NCI-H748 treated with DMSO at 0.1 percent for 48 hours (cell line): Measurements from ENCODE around the gene FAM13A.

Experiments
- DNase-seq: peaks from one replicate; lab custom pipeline; 2025; lab: John Stamatoyannopoulos, UW

Gene FAM13A

DNA sequence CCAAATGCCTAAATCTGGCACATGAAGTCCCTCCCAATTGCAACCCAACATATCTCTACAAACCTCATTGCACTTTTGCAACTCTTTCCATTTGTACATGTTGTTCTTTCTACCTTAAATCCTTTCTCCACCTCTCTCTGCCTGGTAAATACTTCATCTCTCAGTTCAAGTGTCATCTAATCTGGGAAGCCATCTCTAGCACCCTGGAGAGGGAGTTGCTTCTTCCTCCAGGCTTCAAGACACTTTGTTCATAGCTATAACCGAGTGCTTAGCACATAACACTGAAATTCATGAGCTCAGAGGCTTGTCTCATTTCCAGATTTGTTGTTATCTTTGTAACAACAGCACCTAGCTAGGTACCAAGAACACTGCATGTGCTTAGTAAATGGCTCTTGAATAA lies 244.6 kb downstream of the FAM13A start:
- no peak for DNase-seq

DNA sequence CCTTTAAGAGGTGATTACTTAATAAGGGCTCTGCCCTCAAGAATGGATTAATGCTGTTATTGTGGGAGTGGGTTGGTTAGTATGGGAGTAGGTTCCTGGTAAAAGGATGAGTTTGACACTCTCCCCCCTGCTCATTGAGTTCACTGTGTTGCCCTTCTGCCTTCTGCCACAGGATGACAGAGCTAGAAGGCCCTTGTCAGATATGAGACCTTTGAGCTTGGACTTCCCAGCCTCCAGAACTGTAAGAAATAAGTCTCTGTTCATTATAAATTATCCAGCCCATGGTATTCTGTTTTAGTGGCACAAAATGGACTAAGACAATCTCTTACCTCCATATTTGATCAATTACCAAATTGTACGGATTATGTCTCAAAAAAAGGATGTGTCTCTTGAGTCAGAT lies 245.1 kb downstream of the FAM13A start:
- no peak for DNase-seq

DNA sequence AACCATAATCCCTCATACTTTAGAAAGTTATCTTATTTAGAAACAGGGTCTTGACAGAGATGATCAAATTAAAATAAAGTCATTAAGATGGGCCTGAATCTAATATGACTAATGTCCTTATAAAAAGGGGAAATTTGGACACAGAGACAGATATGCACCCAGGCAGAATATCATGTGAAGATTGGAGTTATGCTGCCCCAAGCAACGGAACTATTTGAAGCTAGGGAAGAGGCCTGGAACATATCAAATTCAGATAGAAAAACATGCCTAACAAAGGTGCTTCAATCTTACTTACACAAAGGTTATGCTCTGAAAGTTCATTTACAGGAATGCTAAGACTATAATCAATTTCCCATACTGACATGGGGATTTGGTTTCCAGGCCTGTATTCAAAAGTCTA lies 246.7 kb downstream of the FAM13A start:
- no peak for DNase-seq

DNA sequence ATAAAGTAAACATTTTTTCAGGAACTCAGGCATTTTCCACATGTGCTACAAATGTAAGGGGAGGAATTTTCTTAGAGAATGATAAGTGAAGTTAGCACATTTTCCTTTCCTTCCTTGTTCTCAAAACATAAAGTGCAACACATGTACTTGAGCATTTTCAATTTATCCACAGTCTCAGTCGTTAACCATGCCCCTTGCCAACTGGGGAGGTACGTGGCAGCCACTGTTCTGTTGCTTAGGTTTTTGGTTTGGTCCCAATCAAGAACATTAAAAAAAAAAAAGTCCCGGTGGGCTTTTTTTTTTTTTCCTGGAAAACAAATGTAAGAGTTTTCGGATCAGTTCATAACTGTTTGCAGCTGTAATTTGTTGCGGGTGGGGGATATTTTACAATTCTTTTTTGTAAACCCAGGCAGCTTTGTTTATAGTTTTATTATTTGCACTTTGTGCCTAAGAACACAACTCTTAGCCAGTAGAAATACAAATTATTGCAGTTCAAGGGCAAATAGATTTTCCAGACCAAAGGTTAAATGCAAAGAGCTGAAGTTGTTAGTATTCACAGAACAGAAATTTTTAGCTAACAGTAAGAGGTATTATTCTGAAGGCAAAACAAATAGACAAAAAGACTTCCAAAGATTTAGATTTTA lies 247.3 kb downstream of the FAM13A start:
- DNase-seq = no peak

DNA sequence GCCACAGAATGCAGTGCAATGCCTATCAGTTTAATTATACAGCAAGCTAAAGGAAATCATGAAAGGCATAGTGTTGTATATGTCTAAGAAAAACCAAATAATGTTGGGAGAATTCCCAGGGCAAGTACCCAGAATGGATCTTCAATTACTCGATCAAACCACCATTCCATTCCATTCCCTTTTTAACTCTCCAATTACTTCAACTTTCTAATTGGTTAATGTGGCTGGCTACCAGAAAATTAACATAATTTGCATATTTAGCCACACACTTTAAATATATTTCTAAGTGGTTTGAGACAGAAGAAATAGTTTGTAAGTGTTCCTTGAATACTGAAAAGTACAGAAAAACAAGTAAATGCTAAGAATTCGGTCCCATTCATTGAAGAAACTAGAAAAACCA lies 247.9 kb downstream of the FAM13A start:
- no peak for DNase-seq

DNA sequence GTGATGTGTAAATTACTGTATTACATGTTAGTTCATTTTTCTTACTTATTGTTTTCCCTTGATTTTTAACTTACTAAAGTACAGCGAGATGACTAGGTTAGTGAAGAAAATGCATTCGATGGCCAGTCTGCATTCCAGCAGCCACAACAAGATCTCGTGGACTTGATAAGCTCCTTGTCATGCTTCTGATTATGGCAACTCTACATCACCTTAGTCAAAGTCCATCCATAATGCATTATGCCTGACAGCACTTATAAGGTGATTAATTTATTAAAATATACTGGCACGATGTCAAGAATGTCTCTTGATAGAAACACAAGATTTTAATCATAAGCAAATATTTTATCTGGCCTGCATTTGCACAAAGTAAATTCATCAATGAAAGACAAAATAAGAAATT lies 249.5 kb downstream of the FAM13A start:
- DNase-seq = no peak

DNA sequence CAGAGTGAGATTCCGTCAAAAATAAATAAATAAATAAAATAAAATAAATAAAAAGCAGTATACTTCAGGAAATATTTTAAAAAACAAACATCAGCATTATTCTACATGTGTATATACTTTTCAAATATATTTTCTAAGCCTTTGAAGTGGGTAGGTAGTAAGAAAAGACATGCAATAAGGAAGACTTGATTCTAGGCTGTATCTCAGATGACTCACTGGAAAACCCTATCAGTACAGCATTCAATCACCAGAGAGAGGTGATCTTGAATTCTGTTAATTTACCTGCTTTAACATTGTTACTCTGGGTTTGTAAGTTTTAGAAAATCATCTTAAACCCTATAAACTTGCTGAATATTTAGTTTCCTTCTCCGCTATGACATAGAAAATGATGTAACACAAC lies 252.8 kb downstream of the FAM13A start:
- no peak for DNase-seq

DNA sequence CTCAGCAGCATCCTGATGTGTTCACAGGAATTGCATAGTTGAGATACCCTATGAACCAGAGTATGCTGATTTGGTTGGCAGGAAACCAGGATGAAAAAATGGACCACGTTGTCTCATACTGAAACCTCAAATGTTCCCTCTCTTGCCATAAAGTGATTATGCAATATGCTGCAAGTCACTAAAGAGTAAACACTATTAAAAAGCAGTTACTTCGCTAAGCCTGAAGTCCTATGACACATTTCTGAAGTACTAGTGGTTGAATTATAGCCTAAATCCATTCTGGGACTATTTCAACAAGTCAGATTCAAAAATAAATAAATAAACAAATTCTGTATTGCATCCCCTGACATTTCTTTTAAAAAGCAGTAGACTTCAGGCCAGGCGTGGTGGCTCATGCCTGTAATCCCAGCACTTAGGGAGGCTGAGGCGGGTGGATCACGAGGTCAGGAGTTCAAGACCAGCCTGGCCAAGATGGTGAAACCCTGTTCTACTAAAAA lies 253.3 kb downstream of the FAM13A start:
- DNase-seq = no peak

DNA sequence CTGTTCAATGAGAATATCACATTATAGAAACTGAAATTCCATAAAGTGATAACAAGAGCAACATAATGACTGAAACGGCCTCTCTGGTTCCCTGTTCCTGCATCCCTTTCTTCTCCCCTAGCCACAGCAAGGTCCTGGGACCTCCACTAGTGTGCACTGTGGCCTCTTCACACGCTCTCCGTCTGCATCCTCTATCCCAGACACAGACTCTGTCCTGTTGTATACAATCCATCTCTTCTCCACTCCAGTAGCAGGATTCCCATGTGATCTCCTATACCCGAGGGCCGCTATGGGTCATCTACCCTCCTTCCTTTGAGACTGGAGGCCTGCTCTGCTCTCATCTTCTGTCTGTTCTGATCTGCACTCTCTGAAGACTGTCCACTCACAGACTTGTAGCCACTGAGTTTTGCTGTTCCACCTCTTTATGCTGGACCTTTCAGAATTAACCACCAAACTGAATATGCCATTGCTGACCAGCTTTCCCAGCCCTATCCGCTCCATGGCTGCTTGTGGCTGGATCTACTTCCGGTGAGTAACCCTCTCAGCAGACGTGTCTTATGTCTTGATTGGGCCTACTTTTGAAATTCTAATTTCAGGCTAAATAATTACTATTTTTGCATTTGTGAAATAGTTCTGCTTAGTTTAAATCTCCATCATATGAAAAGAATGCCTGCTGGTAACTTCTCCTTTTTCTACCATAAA lies 254.2 kb downstream of the FAM13A start:
- DNase-seq = no peak

DNA sequence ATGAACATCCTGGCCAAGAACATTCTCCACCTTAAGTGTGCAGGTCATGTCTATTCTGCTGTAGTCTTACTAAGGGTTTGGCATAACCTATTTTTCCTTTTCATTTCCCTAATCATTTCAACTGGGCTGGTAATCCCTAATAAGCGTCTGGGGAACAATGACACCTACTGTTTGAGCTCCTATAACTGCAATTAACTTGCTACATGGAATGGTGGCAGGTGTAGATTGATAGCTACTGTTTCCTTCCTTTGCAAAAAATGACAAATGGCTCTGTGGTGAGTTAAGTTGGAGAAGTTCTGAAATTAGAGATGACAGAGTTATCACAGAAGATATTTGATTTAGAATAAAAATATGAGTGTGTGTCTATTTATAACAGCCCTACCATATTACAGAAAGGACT lies 254.8 kb downstream of the FAM13A start:
- DNase-seq = no peak

DNA sequence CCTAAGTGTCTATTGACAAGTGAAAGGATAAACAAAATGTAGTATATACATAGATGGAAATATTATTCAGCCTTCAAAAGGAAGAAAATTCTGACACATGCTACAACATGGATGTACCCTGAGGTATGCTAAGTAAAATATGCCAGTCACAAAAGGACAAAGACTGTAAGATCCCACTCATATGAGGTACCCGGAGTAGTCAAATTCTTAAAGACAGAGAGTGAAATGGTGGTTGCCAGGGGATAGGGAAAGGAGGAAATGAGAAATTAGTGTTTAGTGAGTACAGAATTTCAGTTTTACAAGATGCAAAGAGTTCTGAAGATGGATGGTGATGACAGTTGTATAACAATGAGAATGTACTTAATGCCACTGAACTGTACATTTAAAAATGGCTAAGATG lies 257.1 kb downstream of the FAM13A start:
- DNase-seq = no peak

DNA sequence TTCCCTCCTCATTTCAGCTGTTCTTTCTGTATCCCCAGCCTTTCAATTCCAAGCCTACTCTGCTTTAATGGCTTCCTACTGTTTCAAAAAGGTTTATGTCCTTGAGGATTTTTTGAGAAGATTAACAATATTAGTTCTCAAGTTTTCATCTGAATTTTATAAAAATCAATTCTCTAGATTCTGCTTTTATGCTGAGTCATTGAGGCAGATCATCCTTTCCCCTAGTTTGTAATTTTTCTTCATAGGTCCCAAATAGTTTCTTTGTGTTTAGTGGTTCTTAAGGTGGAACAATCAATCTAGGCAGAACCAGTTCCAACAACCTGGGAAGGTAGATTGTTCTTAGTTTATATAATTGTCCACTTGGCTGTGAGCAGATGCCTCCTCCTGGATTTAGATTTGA lies 259.3 kb downstream of the FAM13A start:
- no peak for DNase-seq

DNA sequence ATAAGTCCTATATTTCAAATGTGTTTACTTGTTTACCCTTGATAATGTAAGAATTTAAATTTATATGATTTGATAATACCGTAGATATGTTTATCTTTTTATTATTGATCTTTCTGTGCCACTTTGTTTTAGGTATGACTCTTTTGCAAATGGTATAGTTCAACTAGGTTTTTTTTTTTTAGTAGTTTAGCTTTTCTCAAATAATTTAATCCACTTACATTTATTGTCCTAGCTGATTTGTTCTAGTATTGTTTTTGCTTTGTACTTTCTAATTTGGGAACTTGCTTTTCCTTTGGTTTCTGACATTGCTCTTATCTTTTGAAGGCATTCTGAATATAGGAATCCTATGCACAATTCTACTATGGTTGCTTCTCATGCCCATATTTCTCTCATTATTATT lies 260.4 kb downstream of the FAM13A start:
- DNase-seq = no peak

DNA sequence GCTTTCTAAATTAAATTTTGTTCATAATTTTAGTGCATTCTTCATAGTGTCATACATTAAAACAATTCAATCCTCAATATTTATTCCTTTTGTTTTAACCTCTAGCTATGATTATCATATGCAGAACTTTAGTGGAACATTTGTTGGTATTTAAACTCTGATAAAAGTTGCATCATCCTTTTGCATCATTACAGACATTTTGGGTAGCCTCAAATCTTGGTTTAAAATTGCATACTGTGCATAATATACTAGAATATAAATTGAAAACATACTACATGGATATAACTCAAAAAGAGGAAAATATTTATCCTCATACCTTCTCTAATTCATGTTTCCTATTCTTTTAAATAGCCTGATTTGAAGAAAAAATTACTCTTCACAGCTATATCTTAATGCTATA lies 262.0 kb downstream of the FAM13A start:
- DNase-seq = no peak

DNA sequence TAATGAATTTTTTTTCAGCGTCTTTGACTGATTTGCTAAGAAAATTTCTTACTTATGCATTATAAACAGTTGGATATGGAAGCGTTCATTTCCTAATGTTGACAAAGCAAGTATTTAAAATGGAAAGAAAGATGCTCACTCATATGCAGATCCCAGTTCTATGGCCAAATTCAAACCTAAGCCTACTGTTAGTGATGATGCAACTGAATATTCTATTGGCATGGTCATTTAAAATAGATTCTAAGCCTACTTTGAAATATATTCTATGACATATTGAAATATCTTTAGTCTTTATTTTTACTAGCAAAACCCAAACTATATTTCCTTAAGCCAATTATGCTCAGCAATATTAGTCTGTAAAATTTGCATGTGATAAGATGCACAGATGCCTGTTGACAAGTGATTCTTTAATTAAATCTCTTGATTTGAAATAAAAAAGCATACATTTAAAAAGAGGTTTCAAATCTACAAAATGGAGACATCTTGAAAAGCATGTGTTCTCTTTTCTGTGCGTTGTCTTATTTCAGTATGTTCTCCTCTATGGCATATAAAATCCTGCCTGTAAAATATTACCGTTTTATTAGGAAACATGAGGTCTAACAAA lies 262.8 kb downstream of the FAM13A start:
- DNase-seq = no peak

DNA sequence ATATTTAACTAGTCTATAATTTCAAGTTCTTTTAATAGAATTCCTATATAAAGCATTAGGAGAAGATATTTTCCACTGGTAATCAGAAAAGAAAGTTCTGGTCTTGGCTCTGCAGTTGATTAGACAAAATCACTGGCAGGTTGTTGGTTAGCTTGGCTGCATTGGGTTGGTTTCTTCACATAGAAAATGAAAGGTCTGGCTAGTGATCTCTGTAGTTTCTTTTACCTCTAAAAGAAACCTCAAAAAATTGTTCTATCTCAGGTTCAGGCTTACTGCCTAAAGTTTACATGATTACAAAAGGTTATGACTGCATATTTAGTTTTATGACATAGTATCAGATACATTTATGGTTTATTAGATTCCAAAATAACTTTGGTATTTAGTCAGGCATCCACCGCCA lies 263.5 kb downstream of the FAM13A start:
- no peak for DNase-seq

DNA sequence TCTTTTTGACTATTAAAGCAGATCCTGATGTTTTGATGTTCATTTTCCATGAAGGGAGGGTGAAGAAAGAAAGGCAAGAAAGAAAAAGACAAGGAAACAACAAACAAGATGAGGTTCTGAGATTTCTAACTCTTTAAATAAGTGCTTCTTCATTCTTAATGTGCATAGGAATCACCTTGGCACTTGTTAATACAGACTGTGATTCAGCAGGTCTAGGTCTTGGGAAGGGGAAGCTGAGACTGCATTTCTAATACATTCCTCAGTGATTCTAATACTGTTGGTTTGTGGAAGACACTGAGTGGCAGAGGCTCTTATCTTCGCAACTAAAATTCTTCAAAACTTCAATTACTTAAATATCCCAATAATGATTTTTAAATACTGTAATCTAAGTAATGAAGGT lies 264.2 kb downstream of the FAM13A start:
- DNase-seq = no peak

DNA sequence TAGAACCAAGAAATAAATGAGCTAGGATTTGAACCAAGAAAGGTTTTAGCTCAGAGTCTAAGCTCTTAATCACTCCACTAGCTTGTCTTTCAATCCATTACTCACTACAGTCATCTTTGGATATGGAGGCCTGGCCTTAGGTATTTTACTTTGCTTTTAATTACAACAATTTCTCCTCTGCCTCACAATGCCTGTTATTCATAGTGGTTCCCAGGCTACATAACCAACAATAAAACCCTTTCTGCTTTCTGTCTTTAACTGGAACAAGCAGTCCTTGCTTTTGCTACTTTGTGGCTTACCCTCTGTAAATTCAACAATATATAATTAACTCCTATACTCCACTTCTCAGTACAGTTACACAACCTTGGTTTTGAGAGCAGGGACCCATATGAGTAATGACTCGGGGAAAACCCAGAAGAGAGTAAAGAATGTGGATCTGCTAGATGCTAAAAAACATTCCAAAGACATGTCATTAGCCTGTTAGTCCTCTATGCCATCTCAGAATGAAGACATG lies 264.7 kb downstream of the FAM13A start:
- no peak for DNase-seq

DNA sequence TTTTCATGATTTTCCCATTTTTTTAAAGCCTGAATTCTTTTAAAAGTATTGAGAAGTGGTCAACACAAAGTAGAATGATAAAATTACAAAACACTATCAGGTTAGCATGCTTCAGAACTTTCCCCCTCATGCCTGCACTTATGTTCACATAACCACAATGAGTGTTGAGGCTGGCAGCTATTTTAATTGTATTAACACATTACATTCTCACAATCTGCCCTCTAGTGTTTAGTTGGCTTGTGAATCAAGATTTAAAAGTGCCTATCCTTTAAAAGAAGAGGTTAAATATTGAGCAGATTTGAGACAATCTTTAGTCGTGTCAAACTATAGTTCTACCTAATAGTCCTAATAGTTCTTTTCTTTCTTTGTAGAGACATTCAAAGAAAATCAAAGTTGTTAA lies 265.7 kb downstream of the FAM13A start:
- DNase-seq = no peak

DNA sequence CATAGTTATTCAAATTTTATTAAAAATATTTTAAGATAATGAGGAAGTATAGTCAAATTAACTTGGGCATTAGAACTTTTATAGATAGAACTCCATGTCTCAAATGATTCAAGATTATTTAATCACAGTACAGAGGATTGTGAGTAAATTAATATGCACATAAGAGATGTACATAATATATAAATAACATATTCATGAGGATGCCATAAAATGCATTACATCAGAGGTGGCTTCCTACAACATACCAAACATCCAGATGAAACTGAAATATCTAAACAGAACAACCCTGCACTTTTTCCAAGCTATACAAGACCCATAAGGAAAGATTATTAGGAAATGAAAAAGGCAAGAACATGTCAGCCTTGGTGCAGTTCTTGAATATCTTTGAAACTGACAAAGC lies 268.1 kb downstream of the FAM13A start:
- no peak for DNase-seq

DNA sequence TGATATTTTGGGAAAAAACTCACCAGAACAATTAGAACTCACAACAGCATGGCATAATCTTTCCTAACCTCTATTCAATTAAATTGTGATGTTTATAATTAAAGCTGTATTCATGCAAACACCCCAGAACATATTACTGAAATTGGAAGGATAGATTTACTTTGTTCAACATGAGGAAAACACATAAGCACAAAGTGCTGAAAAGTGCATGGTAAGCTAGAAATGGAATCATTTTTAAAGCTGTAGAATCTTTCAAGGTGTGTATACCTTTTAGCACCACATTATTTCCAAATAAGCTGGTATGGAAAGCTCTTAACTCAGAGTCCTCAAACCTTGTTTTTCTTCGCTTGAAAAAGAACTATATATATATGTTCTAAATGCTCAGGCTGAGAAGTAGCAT lies 268.6 kb downstream of the FAM13A start:
- DNase-seq = no peak

DNA sequence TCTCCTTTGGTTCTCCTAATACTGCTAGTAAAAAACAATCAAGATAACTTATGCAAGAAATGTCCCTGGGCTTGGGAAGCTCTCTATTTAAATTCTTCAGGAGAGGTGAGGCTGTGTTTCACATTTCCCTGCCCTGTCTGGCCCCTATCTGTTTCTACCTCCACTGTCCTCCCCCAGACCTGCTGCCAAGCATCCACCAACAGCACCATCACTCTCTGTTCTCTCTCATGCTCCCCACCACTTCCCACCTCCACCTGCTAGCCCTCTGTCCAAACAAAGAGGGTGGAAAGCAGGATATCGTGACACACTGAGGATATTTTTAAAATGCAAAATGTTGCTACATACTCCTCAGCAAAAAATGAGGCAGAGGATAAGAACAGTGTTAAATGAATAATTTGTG lies 271.0 kb downstream of the FAM13A start:
- DNase-seq = no peak

DNA sequence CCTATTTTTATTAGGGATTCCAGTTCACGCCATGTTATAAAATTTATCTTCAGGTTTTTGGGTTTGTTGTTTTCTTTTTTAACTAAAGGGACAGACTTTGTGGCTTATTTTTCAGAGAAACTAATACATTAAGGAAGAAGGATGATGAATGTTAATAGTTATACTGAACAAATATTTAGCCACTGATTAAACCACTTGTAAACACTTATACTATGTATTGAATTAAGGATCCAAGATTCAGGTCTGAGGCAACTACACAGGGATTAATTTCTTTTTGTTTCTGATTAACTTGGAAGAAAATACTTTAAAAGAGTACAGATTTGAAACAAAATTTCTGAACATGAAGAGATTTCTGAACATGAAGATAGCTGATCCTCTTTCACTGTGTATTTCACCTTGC lies 276.6 kb downstream of the FAM13A start:
- DNase-seq = no peak
